Stimulated activated CD8-positive, alpha-beta memory T cell treated with anti-CD3 and anti-CD28 coated beads, Interleukin-15, amount 100 ng/mL, for 24 hours (primary cell): ENCODE results near the gene IRAK1.

Source experiments
- DNase-seq: peaks from one replicate; pipeline ENCODE4 v3.0.0-alpha.2; 2020; ENCODE audit warnings: low read depth

The IRAK1 gene

DNA sequence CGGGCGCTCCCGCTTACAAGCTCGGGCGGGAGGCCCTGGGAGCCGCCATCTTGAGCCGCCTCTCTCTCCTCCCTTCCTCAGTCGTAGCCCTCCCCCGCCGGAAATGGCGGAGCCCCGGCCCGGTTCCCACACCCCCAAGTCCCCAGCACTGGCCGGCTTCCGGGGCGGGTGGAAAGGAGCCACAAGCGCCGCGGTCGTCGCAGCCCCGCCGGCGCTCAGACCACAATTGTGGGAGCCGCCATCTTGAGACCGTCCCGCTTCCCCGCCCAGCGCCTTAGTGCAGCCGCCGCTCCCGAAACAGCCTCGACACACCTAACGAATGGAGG lies 48.6 kb downstream of the IRAK1 start:
- DNase-seq: peak; percentile 50

DNA sequence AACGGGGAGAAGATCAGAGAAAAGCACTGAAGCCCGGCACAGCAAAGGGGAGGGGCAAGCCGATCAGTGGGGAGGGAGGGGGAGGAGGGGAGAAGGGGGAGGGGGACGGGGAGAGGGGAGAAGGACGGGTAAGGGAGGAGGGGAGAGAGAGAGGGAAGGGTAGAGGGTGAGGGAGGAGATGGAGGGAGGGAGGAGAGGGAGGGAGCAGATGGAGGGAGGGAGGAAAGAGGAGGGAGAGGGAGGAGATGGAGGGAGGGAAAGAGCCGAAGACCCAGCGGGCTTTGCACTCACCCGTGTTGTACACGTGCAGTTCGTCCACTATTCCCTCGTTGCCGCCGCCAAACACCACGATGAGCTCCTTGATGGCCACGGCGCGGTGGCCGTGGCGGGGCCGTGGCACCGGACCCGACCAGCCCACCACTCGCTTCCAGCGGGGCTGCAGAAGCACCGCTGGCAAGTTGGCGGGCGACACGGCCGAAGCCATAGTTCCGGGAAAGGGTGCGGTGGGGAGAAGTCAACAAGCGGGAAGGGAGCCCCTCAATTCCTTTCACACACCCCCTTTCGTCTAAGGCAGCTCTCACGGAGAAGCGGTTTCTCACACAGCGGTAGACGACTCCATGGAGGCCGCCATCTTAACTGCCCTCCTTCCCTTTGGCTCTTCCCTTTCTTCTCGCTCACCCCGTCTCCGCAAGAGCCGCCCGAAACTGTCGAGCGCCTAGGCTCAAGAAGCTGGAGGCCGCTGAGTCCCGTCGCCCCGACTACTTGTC lies 49.2 kb downstream of the IRAK1 start:
- no peak for DNase-seq

DNA sequence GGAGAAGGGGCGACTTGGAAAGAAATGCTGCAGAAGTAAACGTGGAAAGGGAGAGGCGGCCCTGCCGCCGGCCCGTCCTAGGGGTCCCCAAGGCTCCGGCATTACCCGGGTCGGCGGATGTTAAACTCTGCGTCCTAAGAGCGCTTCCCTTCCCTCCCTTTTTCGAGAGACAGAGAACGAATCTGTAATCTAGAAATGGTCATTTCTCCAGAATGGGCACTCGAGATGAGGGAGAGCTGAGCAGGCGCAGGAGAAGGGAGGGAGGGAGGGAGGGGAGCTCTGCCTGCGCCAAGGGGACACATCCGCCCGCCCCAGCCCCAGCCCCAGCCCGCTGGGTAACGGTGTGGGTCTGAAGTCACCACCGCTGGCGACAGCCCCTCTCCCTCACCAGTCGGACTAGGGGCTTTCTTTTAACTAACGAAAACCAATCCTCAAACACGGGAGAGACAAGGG lies 49.8 kb downstream of the IRAK1 start:
- no peak for DNase-seq

DNA sequence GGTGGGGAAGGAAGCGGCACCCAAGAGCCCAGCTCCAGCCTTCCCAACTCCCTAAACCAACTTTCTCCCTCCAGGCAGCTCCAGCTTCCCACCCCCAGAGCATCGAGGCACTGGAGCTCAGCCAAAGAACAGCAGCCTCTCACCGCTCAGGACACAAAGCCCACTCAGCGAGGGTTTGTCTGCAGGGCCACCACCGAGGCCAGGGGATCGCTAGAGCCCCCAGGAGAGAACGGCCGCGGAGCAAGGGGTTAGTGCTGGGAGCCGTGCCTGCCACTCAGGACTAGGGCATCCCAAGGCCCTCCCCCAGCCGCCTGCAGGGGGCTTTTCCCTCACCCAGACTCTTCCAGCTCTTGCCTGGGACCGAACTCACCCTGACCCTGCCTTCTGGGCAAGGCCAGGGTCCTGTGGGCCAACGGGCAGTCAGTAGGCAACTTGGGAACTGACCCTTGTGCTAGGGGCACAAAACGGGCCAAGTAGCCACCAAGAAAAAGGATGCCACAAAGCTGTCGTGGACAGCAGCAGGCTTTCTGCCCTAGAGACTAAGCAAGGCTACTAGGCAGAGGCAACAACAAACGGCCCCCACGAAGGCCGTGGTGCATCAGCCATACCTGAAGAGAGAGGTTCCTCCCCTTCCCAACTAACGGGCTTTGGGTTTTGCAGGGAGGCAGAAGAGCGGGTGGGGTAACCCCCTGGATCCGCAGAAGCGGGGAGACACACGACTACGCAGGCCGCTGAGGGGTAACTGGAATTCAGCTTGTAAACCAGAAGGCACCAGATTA lies 50.4 kb downstream of the IRAK1 start:
- DNase-seq: no peak

DNA sequence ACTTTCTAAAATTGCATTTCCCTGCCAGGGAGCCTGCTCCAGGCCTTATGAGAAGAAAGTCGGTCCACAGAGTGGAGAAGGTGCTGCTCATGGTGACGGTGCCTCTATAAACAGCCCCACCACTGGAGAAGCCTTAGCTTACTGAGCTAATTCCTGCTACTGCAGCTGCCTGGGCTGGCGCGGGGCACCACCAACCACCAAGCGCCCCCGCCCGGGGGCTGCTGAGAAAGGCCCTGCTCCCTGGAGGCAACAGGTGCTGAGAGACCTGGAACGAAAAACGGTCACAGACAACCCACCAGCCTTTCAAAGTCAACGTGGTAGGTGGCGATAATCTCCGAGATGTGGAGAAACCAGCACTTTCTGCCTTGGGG lies 51.0 kb downstream of the IRAK1 start:
- no peak for DNase-seq

DNA sequence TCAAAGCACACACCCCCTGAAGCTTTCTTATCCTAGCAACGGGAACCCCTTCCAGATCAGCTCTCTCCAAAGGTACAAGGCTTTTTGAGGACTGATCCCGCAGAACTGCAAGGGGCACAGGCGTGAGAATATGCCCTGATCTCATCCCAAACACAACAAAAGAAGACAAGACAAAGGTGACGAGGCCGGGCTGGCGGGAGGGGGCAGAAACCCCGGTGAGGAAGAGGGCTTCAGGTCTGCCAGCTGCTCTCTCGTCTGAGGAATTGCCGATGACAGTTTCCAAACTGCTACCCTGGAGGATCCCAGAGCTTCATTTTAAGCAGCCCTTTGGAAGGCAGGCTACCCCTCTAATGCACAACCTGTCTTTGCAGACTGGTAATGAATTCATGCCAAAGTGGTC lies 51.4 kb downstream of the IRAK1 start:
- no peak for DNase-seq

DNA sequence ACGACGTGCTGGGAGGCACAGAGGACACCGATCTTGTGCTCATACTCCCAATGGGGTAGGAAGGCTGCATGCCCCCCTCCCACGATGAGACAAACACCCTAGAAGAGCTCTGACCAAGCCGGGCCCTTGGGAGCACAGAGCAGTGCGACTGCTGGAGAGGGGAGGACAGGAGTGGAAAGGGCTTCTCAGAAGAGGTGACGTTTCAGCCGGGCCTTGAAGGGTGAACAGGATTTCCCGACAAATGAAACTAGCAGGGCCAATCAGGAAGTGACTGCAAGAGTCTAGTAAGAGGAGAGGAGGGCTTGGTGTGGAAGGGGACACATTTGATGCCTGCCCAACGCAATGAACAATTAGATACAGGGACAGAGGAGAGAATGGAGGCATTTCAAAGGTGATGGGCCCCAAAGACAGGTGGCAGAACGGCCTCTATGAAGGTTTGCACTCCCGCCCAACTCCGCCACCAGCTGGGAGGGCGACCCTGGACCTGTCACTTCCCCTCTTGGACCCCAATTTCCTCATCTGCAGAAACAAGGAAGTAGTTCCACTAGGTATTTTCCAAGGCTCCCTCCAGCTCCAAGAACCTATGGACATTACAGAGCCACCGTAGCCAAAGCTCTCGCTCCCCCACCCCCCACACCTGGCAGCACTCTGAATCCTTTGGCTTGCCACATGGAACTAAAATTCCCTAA lies 52.0 kb downstream of the IRAK1 start:
- no peak for DNase-seq

DNA sequence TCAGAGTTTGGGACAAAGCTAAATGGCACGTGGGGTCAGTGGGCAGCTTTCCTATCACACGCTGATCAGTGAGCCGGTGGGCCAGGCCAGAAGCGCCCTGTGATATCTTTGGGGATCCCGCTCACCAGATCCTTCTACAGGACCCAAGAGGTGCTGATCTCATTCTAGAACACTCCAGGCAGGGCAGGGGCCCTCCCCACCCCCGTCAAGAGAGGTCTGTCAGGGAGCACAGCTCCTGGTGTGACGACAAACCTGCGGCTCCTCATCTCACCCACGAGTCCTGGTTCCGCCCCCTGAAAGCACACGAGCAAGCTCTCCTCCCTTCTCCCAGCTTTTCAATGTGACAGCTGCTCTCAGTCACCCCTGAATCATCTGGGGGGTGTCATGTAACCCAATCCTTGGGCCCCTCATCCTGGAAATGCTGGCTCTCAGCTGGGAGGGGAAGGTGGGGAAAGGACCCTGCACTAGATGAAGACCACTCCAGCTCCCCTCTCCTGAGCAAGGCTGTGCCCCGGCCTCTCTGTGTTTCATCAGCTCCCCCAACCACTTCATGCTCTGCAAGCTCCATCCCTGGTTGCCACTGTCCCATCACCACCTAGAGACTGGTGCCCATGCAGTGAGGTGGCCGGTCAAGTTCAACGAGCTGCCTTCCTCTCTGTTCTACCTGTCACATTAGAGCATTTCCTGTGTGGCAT lies 52.7 kb downstream of the IRAK1 start:
- DNase-seq: no peak

DNA sequence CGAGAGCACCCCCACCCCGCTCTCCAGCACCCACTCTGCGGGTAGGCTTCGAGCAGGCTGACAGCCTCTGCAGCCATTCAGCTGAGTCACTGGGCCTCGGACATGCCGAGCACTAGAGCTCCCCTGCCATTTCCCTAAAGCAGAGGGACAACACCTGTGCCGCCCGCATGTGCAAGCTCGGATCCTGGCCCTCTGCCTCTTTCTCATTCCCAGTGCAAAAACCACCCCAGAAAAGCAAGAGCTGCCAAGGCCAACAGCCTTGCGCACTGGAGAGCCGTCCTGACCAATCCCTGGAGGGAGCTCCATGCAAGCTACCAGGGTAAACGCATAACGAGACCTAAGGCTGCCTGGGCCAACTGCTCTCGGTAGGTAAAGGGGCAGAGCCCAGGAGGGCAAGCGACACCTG lies 53.4 kb downstream of the IRAK1 start:
- DNase-seq: no peak

DNA sequence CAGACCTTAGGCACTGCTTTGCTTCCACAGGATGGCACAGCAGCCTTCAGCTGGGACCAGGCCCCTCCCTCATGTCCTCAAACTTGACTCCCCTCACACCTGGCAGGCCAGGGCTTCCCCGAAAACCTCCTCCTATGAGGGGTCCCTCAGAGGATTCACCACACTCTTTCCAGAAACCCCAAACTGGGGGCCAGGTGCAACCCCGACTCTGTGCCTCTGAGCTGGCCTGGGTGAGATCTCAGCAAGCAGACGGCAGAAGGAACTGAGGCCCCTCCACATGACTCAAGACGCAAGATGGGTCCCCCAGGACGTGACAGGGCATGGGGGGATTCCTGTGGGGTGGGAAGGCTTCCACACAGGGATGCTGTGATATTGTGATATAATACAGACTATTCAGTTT lies 54.3 kb downstream of the IRAK1 start:
- DNase-seq: no peak

DNA sequence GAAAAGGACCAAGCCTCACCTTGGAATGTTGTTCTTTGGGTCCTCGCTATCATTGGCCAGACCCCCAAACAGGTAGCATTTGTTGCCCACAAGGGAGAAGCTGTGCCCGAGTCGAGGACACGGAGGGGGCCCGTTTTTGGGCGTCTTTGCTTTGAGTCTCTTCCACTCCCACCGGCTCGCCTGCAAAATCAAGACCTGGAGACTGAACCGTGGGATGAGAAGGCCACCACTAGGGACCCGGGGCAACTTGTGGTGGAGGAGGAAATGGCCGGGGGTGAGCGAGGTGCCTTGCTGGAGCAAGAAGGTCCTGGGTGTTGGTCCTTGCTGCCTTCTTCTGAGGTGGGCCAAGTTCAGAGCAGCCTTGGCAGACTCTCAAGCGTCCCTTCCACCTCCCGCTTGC lies 55.6 kb downstream of the IRAK1 start:
- no peak for DNase-seq

DNA sequence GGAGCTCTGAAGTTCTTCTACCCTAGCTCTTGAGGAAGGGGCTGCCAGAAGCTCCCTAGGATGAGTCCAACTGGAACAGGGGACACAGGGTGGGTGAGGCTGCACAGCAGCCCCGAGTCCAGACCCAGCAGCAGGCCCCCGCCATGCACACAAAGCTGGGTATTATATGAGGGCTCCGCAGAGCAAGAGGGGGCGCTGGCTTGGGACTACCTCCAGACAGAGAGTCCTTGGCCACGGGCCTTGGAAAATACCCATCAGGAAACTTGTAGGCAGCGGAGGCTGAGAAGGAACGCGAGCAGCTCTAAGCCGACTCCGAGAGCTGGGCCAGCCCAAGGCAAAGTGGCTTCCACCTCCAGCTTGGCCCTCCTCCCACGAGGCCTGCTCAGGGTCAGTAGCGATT lies 56.2 kb downstream of the IRAK1 start:
- no peak for DNase-seq

DNA sequence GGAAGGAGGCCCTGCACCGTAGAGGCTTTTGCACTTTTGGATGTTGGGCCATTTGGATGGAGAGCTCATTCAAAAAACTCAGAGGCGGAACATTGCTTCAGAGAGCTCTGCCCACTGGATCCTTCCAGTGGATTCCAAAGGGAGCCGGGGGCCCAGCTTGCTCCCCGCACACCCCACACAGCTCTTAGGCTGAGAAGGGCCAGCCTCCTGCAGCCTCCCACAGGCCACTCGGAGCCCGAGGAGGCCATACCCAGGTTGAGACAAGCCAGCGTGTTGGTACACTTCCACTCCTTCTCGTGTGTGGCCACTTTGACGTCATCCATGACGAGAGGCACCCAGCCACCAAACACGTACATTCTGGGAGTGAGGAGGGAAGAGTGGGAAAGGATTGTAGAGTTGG lies 58.4 kb downstream of the IRAK1 start:
- DNase-seq: no peak

DNA sequence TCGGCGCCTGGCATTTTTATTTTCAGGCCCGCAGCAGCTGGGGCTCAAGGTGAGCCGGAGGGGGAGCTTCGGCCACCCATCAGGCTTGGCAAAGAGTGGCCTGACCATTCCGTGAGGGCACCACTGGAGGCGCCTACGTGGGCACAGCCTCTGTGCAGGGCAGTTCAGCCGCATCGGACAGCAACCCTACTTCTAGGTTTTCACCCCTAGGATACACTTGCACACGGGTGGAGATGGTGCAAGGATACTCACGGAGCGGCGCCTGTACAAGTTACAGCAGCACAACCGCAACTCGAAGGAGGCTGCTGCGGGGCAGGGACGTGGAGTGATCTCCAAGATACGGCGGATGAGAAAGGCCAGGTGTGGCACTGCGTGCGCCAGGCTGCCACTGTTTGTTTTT lies 58.9 kb downstream of the IRAK1 start:
- no peak for DNase-seq
